Caco-2 (cell line): Measurements from ENCODE around the gene LRRC53. TPM values are rescaled to one million over a fixed set of nuclear protein-coding genes. Genes with fewer than 3 reads are reported as not detected.

ENCODE experiments used
- BruUV-seq: library from RNA; stranded (reverse); fragments of 400-500 nt; replicated peaks from 2 replicates; lab custom pipeline; 2021; lab: Mats Ljungman, UMichigan
- CTCF ChIA-PET: fragments of 300-600 bp; sonication (Branson Sonifier 250); formaldehyde crosslinking; loops from one replicate; lab custom pipeline; 2022; ENCODE audit warnings: antibody characterized with exemption; lab: Charles Lee
- POLR2A ChIA-PET: fragments of 300-600 bp; sonication (Branson Sonifier 250); formaldehyde crosslinking; loops from one replicate; lab custom pipeline; 2022; ENCODE audit warnings: antibody characterized with exemption; lab: Charles Lee
- DNase-seq, 2 experiments: peaks; one replicate each; pipeline versions ENCODE4 v3.0.0 to v3.0.0-alpha.2; 2020 to 2022
- H3K27me3 ChIP-seq: replicated peaks from 2 replicates; pipeline ENCODE4 v1.6.0; 2011; ENCODE audit warnings: low read length; ENCODE audit not compliant: control insufficient read depth, insufficient read depth
- H3K36me3 ChIP-seq: 2 replicates; pipeline ENCODE4 v1.5.1; 2011; ENCODE audit warnings: low read length; ENCODE audit not compliant: control insufficient read depth, insufficient read depth
- H3K4me1 ChIP-seq: fragments of 250-450 bp; sonication (Bioruptor Pico); 2 replicates; pipeline ENCODE4 v1.5.1; 2020; ENCODE audit warnings: mild to moderate bottlenecking
- H3K4me3 ChIP-seq: 2 replicates; pipeline ENCODE4 v1.5.1; 2011; ENCODE audit warnings: low read depth, mild to moderate bottlenecking, control low read depth, low read length
- H3K9me3 ChIP-seq: fragments of 250-450 bp; sonication (Bioruptor Pico); 2 replicates; pipeline ENCODE4 v1.5.1; 2020; ENCODE audit warnings: mild to moderate bottlenecking, moderate library complexity
- H3K27ac Mint-ChIP-seq: one replicate; pipeline ENCODE4 v1.8.0; 2022; ENCODE audit warnings: mixed read lengths; ENCODE audit not compliant: unreplicated experiment
- H3K27me3 Mint-ChIP-seq: one replicate; pipeline ENCODE4 v1.8.0; 2022; ENCODE audit warnings: mixed read lengths; ENCODE audit not compliant: insufficient read depth, unreplicated experiment
- H3K36me3 Mint-ChIP-seq: one replicate; pipeline ENCODE4 v1.8.0; 2022; ENCODE audit warnings: mild to moderate bottlenecking, mixed read lengths; ENCODE audit not compliant: insufficient read depth, unreplicated experiment
- H3K4me1 Mint-ChIP-seq: one replicate; pipeline ENCODE4 v1.8.0; 2022; ENCODE audit warnings: low read depth, mixed read lengths; ENCODE audit not compliant: unreplicated experiment
- H3K4me3 Mint-ChIP-seq: one replicate; pipeline ENCODE4 v1.8.0; 2022; ENCODE audit warnings: mild to moderate bottlenecking, moderate library complexity, mixed read lengths; ENCODE audit not compliant: unreplicated experiment
- H3K9me3 Mint-ChIP-seq: one replicate; pipeline ENCODE4 v1.8.0; 2022; ENCODE audit warnings: mixed read lengths; ENCODE audit not compliant: unreplicated experiment
- CTCF ChIP-seq, 2 experiments: fragments of 200-600 bp in 1 of 2; IDR thresholded peaks; 1 replicate in 1 of 2; 2 replicates in 1 of 2; pipeline versions ENCODE4 v1.5.1 to v1.8.0; 2011 to 2022; ENCODE audit warnings: antibody characterized with exemption in 1 of 2, control low read depth in 1 of 2, inconsistent platforms in 1 of 2, low read depth in 1 of 2, low read length in 1 of 2, mild to moderate bottlenecking in 1 of 2, moderate library complexity in 1 of 2; ENCODE audit not compliant: insufficient read depth in 1 of 2, severe bottlenecking in 1 of 2, unreplicated experiment in 1 of 2
- intact Hi-C: fragments of 100-400 bp; cut with micrococcal nuclease; formaldehyde crosslinking; loops from one replicate; pipeline ENCODE4 v1.10.0; 2022; ENCODE audit not compliant: unreplicated experiment
- total RNA-seq: library from RNA; stranded (reverse); gene quantifications from 2 replicates; pipeline ENCODE4 v1.2.3, GENCODE V29; 2022

Gene LRRC53
- total RNA-seq, 1 experiment from 2014 or later, result not detected

- no peaks in the 10 kb centered on the region for H3K27me3 ChIP-seq
- Mint-ChIP-seq H3K27me3 (peaks cover 5% of the 10 kb centered on the region), H3K9me3 (no peaks in the 10 kb centered on the region), H3K4me1 (no peaks in the 10 kb centered on the region), H3K4me3 (no peak overlapping the region), H3K36me3 (no peaks in the 10 kb centered on the region), H3K27ac (no peak overlapping the region)
- ChIA-PET POLR2A (no interaction called here), CTCF (no interaction called here)
- no peak for TF ChIP-seq CTCF (IDR thresholded peaks at IDR 0.05; ENCODE audit: insufficient read depth in 1 of 2, low read depth in 1 of 2, low read length in 1 of 2, severe bottlenecking in 1 of 2, unreplicated experiment in 1 of 2)
- intact Hi-C loops, result no loop called here
- DNase-seq, result no peak
- H3K9me3 ChIP-seq, result no peaks in the 10 kb centered on the region
- H3K4me3 ChIP-seq, result no peak overlapping the region
- H3K36me3 ChIP-seq, result no peaks in the 10 kb centered on the region
- H3K4me1 ChIP-seq, result no peaks in the 10 kb centered on the region
- no TSS peak for BruUV-seq
These were observed 18.5 kb upstream of the LRRC53 start for GRCh38 chr1:74530892-74531291.

- Mint-ChIP-seq H3K27me3 (peaks cover 5% of the 10 kb centered on the region), H3K27ac (no peak overlapping the region), H3K4me3 (no peak overlapping the region), H3K4me1 (no peaks in the 10 kb centered on the region), H3K36me3 (no peaks in the 10 kb centered on the region), H3K9me3 (no peaks in the 10 kb centered on the region)
- no peak for DNase-seq
- intact Hi-C loops, result no loop called here
- no peaks in the 10 kb centered on the region for H3K27me3 ChIP-seq
- H3K9me3 ChIP-seq, result no peaks in the 10 kb centered on the region
- CTCF ChIA-PET, result no interaction called here
- no peaks in the 10 kb centered on the region for H3K36me3 ChIP-seq
- no peak overlapping the region for H3K4me3 ChIP-seq
- BruUV-seq, result no TSS peak
- no peaks in the 10 kb centered on the region for H3K4me1 ChIP-seq
- TF ChIP-seq CTCF (IDR thresholded peaks at IDR 0.05; ENCODE audit: insufficient read depth in 1 of 2, low read depth in 1 of 2, low read length in 1 of 2, severe bottlenecking in 1 of 2, unreplicated experiment in 1 of 2), result no peak
- POLR2A ChIA-PET, result no interaction called here
These were observed 15.7 kb upstream of the LRRC53 start for GRCh38 chr1:74528123-74528522.

GRCh38 chr1:74526708-74527107 is 14.3 kb upstream of the LRRC53 start:
- Mint-ChIP-seq H3K27me3 (peaks cover 8% of the 10 kb centered on the region), H3K4me1 (no peaks in the 10 kb centered on the region), H3K27ac (no peak overlapping the region), H3K9me3 (no peaks in the 10 kb centered on the region), H3K4me3 (no peak overlapping the region), H3K36me3 (no peaks in the 10 kb centered on the region)
- H3K4me3 ChIP-seq, result no peak overlapping the region
- H3K9me3 ChIP-seq, result no peaks in the 10 kb centered on the region
- no peak for DNase-seq
- ChIA-PET POLR2A (no interaction called here), CTCF (no interaction called here)
- intact Hi-C loops, result no loop called here
- H3K4me1 ChIP-seq, result no peaks in the 10 kb centered on the region
- no peaks in the 10 kb centered on the region for H3K36me3 ChIP-seq
- BruUV-seq, result no TSS peak
- no peak for TF ChIP-seq CTCF (IDR thresholded peaks at IDR 0.05; ENCODE audit: insufficient read depth in 1 of 2, low read depth in 1 of 2, low read length in 1 of 2, severe bottlenecking in 1 of 2, unreplicated experiment in 1 of 2)
- no peaks in the 10 kb centered on the region for H3K27me3 ChIP-seq
